Activated CD4-positive, alpha-beta T cell treated with anti-CD3 and anti-CD28 coated beads for 4 hours (primary cell): ENCODE results near the gene PPFIA4.

ENCODE experiments used
- DNase-seq, 2 donors: peaks; one replicate each; pipeline ENCODE4 v3.0.0-alpha.2; 2020

The PPFIA4 gene

GRCh38 chr1:203085528-203086406, 59.5 kb downstream of the PPFIA4 start, which contains the start of gene MYOG:
MYOG (minus strand) TSS chr1:203086012; CDS start chr1:203085961, 51 bp downstream.
- DNase-seq = no peak

GRCh38 chr1:203086992-203087763, 60.9 kb downstream of the PPFIA4 start:
- DNase-seq = no peak

- DNase-seq = no peak
Observed at GRCh38 chr1:203088441-203088840, 62.1 kb downstream of the PPFIA4 start.

- no peak for DNase-seq
Observed at GRCh38 chr1:203089001-203089650, 62.8 kb downstream of the PPFIA4 start.

GRCh38 chr1:203089651-203090045, 63.4 kb downstream of the PPFIA4 start:
- DNase-seq = no peak

- DNase-seq = no peak
Observed at GRCh38 chr1:203090421-203091198, 64.3 kb downstream of the PPFIA4 start.

GRCh38 chr1:203091199-203091477, 64.8 kb downstream of the PPFIA4 start:
- DNase-seq = no peak

- DNase-seq = no peak
Observed at GRCh38 chr1:203091761-203092330, 65.6 kb downstream of the PPFIA4 start.

GRCh38 chr1:203093754-203094410, 67.6 kb downstream of the PPFIA4 start:
- DNase-seq = no peak

GRCh38 chr1:203095061-203095690, 68.9 kb downstream of the PPFIA4 start:
- DNase-seq = no peak

- DNase-seq = no peak
Observed at GRCh38 chr1:203096566-203096965, 70.3 kb downstream of the PPFIA4 start.

GRCh38 chr1:203097001-203097400, 70.7 kb downstream of the PPFIA4 start:
- no peak for DNase-seq

GRCh38 chr1:203098445-203098844, 72.2 kb downstream of the PPFIA4 start:
- DNase-seq = no peak

GRCh38 chr1:203098914-203099520, 72.7 kb downstream of the PPFIA4 start:
- no peak for DNase-seq

- no peak for DNase-seq
Observed at GRCh38 chr1:203099805-203100515, 73.7 kb downstream of the PPFIA4 start.

- DNase-seq = no peak
Observed at GRCh38 chr1:203100516-203100869, 74.2 kb downstream of the PPFIA4 start.

- no peak for DNase-seq
Observed at GRCh38 chr1:203101813-203102634, 75.7 kb downstream of the PPFIA4 start.

GRCh38 chr1:203103216-203103615, 76.9 kb downstream of the PPFIA4 start:
- no peak for DNase-seq

- no peak for DNase-seq
Observed at GRCh38 chr1:203103829-203104495, 77.7 kb downstream of the PPFIA4 start.
